A549 treated with CORT108297 at 1 μM for 4 hours (cell line): ENCODE measurements around the gene NLRP3. TPM values are rescaled to one million over a fixed set of nuclear protein-coding genes. Genes with fewer than 3 reads are reported as not detected.

ENCODE experiments used
- total RNA-seq: library from RNA; stranded (reverse); fragments of 200-300 nt; extraction: Qiagen RNA extraction; gene quantifications from 5 replicates; pipeline ENCODE4 v1.2.3, GENCODE V29; 2022

NLRP3 gene
- total RNA-seq: not detected in 5 replicates

GRCh38 chr1:247415423-247416361 is at the start of gene NLRP3:
Gene NLRP3 (plus strand): TSS chr1:247416173. CDS start chr1:247418801, 2,628 bp downstream.

Other genes starting within 250 kb of the NLRP3 start
- gene ZNF124, start 244.2 kb upstream of the NLRP3 start, total RNA-seq: 4.2 to 5.0 TPM (median 4.6 TPM) in 5 replicates
- not detected in 5 replicates for gene VN1R5, start 160.1 kb upstream of the NLRP3 start, total RNA-seq
- 16.2 to 18.8 TPM (median 17.2 TPM) in 5 replicates for gene ZNF496, start 84.3 kb upstream of the NLRP3 start, total RNA-seq
- not detected in 5 replicates for gene OR2B11, start 41.9 kb downstream of the NLRP3 start, total RNA-seq
- not detected in 5 replicates for gene OR2C3, start 120.3 kb downstream of the NLRP3 start, total RNA-seq
- not detected in 5 replicates for gene GCSAML, start 133.0 kb downstream of the NLRP3 start, total RNA-seq
- gene OR2G2, start 172.2 kb downstream of the NLRP3 start, total RNA-seq: not detected in 5 replicates
- gene OR2G3, start 189.4 kb downstream of the NLRP3 start, total RNA-seq: not detected in 5 replicates